ENCODE data around the gene PERM1. TPM values are rescaled to one million over a fixed set of nuclear protein-coding genes. Genes with fewer than 3 reads are reported as not detected.

Gene PERM1
- total RNA-seq, 4 donors from 2014 or later, result 0.39 to 1.9 (median 1.4) TPM; not detected in 1

GRCh38 chr1:925561-926421 is 56.1 kb downstream of the PERM1 start:
- peaks cover 96% of the 10 kb centered on the region for H3K27me3 ChIP-seq
- ATAC-seq, result peak; percentile 45
- H3K27ac ChIP-seq, result peak overlapping the region in 2 of 4 donors; percentile 27 to 65
- no peak for TF ChIP-seq EP300 (IDR thresholded peaks at IDR 0.05)
- TF ChIP-seq POLR2A (IDR thresholded peaks at IDR 0.05), result no peak
- TF ChIP-seq POLR2AphosphoS5 (IDR thresholded peaks at IDR 0.05), result no peak
- H3K4me1 ChIP-seq, result peaks cover 0 to 63% (median 29%) of the 10 kb centered on the region in 3 donors
- H3K4me3 ChIP-seq, result peak overlapping the region in 1 of 2 donors; percentile 64
- no peaks in the 10 kb centered on the region for H3K9me3 ChIP-seq
- no peaks in the 10 kb centered on the region for H3K36me3 ChIP-seq
- 0 to 7% methylated on average over 2 to 3 of the region's 65 CpGs for WGBS, 2 donors (ENCODE audit: low coverage in 1 of 2)

Small RNAs within 50 kb of the gene (small RNA-seq; reads per million reads assigned to genes)
- gene AL645608.3, result 0 reads per million in 4 donors

Other genes with a start within 250 kb of the PERM1 start
- gene SAMD11, start 58.2 kb downstream of the PERM1 start, total RNA-seq, result 10 to 100 TPM; 14.2 to 21.2 (median 17.4) TPM
- 10 to 100 TPM; 36.3 to 54.1 (median 45.2) TPM for gene NOC2L, start 22.8 kb downstream of the PERM1 start, total RNA-seq
- 10 to 100 TPM in 2 of 4 donors, 1 to 10 TPM in 2; 3.6 to 12.0 (median 10.1) TPM for gene KLHL17, start 21.5 kb downstream of the PERM1 start, total RNA-seq
- 1 to 10 TPM in 1 of 4 donors, under 1 TPM in 1, not detected in 2; 0.62 to 2.3 TPM for gene PLEKHN1, start 15.6 kb downstream of the PERM1 start, total RNA-seq
- 10 to 100 TPM; 33.6 to 77.6 (median 48.4) TPM for gene HES4, start 18.0 kb upstream of the PERM1 start, total RNA-seq
- gene ISG15, start 31.4 kb upstream of the PERM1 start, total RNA-seq, result 10 to 100 TPM; 26.9 to 56.2 (median 45.9) TPM
- gene AGRN, start 38.0 kb upstream of the PERM1 start, total RNA-seq, result 10 to 100 TPM; 18.0 to 33.6 (median 23.5) TPM
- 1 to 10 TPM in 1 of 4 donors, not detected in 3; 1.1 TPM for gene RNF223, start 92.2 kb upstream of the PERM1 start, total RNA-seq
- 10 to 100 TPM in 2 of 4 donors, 1 to 10 TPM in 2; 6.3 to 15.3 (median 9.9) TPM for gene C1orf159, start 134.0 kb upstream of the PERM1 start, total RNA-seq
- gene TTLL10, start 191.8 kb upstream of the PERM1 start, total RNA-seq, result under 1 TPM in 1 of 4 donors, not detected in 3; 0.23 TPM
- gene TNFRSF18, start 224.5 kb upstream of the PERM1 start, total RNA-seq, result 1 to 10 TPM in 1 of 4 donors, under 1 TPM in 1, not detected in 2; 0.35 to 2.2 TPM
- gene TNFRSF4, start 232.1 kb upstream of the PERM1 start, total RNA-seq, result 1 to 10 TPM in 3 of 4 donors, under 1 TPM in 1; 0.93 to 1.6 (median 1.3) TPM
- 100 to 1,000 TPM in 2 of 4 donors, 10 to 100 TPM in 2; 84.2 to 115 (median 93.9) TPM for gene SDF4, start 249.9 kb upstream of the PERM1 start, total RNA-seq

All from gastroesophageal sphincter (tissue), 4 donors.